ENCODE measurements around the gene NEK6.

NEK6 gene

DNA sequence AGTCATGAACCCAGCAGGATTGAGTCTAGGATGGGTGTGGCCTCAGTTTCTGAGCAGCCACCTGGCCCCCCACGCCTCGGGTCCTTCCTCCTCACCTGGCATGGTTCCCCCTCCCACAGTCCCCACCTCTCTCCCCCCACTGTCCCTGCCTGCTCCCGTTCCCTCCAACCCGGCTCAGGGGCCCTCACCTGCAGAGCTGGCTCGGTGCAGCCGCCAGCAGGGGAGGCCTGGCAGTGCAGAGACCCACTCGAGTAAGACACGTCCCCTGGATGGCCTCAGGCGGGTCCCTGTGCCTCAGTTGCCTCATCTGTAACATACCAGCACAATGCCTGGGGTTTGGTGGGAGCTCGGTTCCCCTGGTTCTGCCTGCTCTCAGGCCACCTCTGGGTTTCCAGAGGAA, 66.2 kb downstream of the NEK6 start:
- H3K9ac ChIP-seq (ENCODE audit: low read length): no peak overlapping the region
- H3K27me3 ChIP-seq (ENCODE audit: control insufficient read depth in 1 of 2, insufficient read depth in 1 of 2, low read length in 2 of 2): no peaks in the 10 kb centered on the region
- no peak overlapping the region for H3K4ac ChIP-seq (ENCODE audit: low read depth in 1 of 2, low read length in 2 of 2)
- no peak overlapping the region for H4K91ac ChIP-seq (ENCODE audit: low read length)
- H4K8ac ChIP-seq (ENCODE audit: low read length): no peak overlapping the region
- DNase-seq: no peak
- H3K4me1 ChIP-seq (ENCODE audit: control insufficient read depth, insufficient read depth, low read depth, low read length): peaks cover 22% of the 10 kb centered on the region
- no peak overlapping the region for H2BK5ac ChIP-seq (ENCODE audit: low read depth, low read length, poor library complexity, severe bottlenecking)
- no peak overlapping the region for H3K18ac ChIP-seq (ENCODE audit: low read depth in 1 of 2, low read length in 2 of 2)
- H3K9me3 ChIP-seq (ENCODE audit: control insufficient read depth, low read length): no peaks in the 10 kb centered on the region
- H3K4me2 ChIP-seq (ENCODE audit: low read length, poor library complexity, severe bottlenecking): no peak overlapping the region
- peaks cover 66% of the 10 kb centered on the region for H3K79me1 ChIP-seq (replicated peaks; ENCODE audit: low read length, poor library complexity, severe bottlenecking)
- H3K23ac ChIP-seq (ENCODE audit: low read length in 2 of 2): no peak overlapping the region
- H2BK12ac ChIP-seq (ENCODE audit: low read length in 2 of 2): no peak overlapping the region
- H3K14ac ChIP-seq (ENCODE audit: low read length in 2 of 2): no peak overlapping the region
- WGBS: 95% methylated on average over 10 of the region's 10 CpGs
- no peak overlapping the region for H3K4me3 ChIP-seq (ENCODE audit: insufficient read depth in 1 of 2, low read depth in 1 of 2, low read length in 2 of 2)
- no peak overlapping the region for H2BK15ac ChIP-seq (ENCODE audit: low read depth, poor library complexity, severe bottlenecking)
- no peak overlapping the region for H3K27ac ChIP-seq (ENCODE audit: low read length, poor library complexity, severe bottlenecking)
- H2AFZ ChIP-seq (ENCODE audit: low read depth, low read length): no peak overlapping the region
- no peak overlapping the region for H2BK120ac ChIP-seq (ENCODE audit: low read depth, low read length)
- peaks cover 91 to 95% of the 10 kb centered on the region in 2 experiments for H3K36me3 ChIP-seq (ENCODE audit: control insufficient read depth in 1 of 2, insufficient read depth in 2 of 2, low read depth in 1 of 2, low read length in 2 of 2)
- no peak overlapping the region for H2AK5ac ChIP-seq (ENCODE audit: low read length, severe bottlenecking)

DNA sequence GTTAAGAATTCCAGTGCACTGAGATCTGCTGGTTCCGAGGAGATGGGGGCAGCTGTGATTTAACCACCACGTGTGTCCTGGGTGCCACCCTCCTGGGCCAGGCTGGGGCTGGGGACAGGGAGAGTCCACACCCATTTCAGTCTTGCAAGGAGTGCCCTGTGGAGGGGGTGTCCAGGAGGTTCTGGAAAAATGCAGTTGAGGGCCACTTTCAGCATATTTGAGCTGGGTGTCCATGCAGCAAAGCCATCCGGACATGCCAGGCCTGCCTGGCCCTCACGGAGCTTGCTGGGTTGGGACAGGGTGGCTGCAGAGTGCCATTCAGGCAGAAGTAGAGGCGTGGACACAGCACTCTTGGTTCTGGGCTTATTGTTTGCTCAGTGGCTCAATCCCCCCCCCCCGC, 68.1 kb downstream of the NEK6 start:
- Histone ChIP-seq H2AK5ac (ENCODE audit: low read length, severe bottlenecking) (no peak overlapping the region), H2AFZ (ENCODE audit: low read depth, low read length) (no peak overlapping the region), H3K36me3 (ENCODE audit: control insufficient read depth in 1 of 2, insufficient read depth in 2 of 2, low read depth in 1 of 2, low read length in 2 of 2) (peaks cover 97 to 98% of the 10 kb centered on the region in 2 experiments), H2BK5ac (ENCODE audit: low read depth, low read length, poor library complexity, severe bottlenecking) (no peak overlapping the region), H3K9ac (ENCODE audit: low read length) (no peak overlapping the region), H3K4me3 (ENCODE audit: insufficient read depth in 1 of 2, low read depth in 1 of 2, low read length in 2 of 2) (no peak overlapping the region), H3K79me1 (replicated peaks; ENCODE audit: low read length, poor library complexity, severe bottlenecking) (peaks cover 70% of the 10 kb centered on the region), H3K4me1 (ENCODE audit: control insufficient read depth, insufficient read depth, low read depth, low read length) (peaks cover 16% of the 10 kb centered on the region), H3K4ac (ENCODE audit: low read depth in 1 of 2, low read length in 2 of 2) (no peak overlapping the region), H4K91ac (ENCODE audit: low read length) (no peak overlapping the region), H3K27me3 (ENCODE audit: control insufficient read depth in 1 of 2, insufficient read depth in 1 of 2, low read length in 2 of 2) (no peaks in the 10 kb centered on the region), H2BK12ac (ENCODE audit: low read length in 2 of 2) (no peak overlapping the region), H3K23ac (ENCODE audit: low read length in 2 of 2) (no peak overlapping the region), H3K27ac (ENCODE audit: low read length, poor library complexity, severe bottlenecking) (no peak overlapping the region), H4K8ac (ENCODE audit: low read length) (no peak overlapping the region), H3K18ac (ENCODE audit: low read depth in 1 of 2, low read length in 2 of 2) (no peak overlapping the region), H3K14ac (ENCODE audit: low read length in 2 of 2) (no peak overlapping the region), H3K4me2 (ENCODE audit: low read length, poor library complexity, severe bottlenecking) (no peak overlapping the region), H2BK15ac (ENCODE audit: low read depth, poor library complexity, severe bottlenecking) (no peak overlapping the region), H3K9me3 (ENCODE audit: control insufficient read depth, low read length) (no peaks in the 10 kb centered on the region), H2BK120ac (ENCODE audit: low read depth, low read length) (no peak overlapping the region)
- 92% methylated on average over 5 of the region's 6 CpGs for WGBS
- DNase-seq: no peak

- Histone ChIP-seq H3K27me3 (ENCODE audit: control insufficient read depth in 1 of 2, insufficient read depth in 1 of 2, low read length in 2 of 2) (no peaks in the 10 kb centered on the region), H3K23ac (ENCODE audit: low read length in 2 of 2) (no peak overlapping the region), H2BK12ac (ENCODE audit: low read length in 2 of 2) (no peak overlapping the region), H3K9ac (ENCODE audit: low read length) (no peak overlapping the region), H3K4me2 (ENCODE audit: low read length, poor library complexity, severe bottlenecking) (no peak overlapping the region), H3K4ac (ENCODE audit: low read depth in 1 of 2, low read length in 2 of 2) (no peak overlapping the region), H2BK15ac (ENCODE audit: low read depth, poor library complexity, severe bottlenecking) (no peak overlapping the region), H2AFZ (ENCODE audit: low read depth, low read length) (no peak overlapping the region), H3K18ac (ENCODE audit: low read depth in 1 of 2, low read length in 2 of 2) (no peak overlapping the region), H3K79me1 (replicated peaks; ENCODE audit: low read length, poor library complexity, severe bottlenecking) (peaks cover 67% of the 10 kb centered on the region), H3K9me3 (ENCODE audit: control insufficient read depth, low read length) (no peaks in the 10 kb centered on the region), H3K36me3 (ENCODE audit: control insufficient read depth in 1 of 2, insufficient read depth in 2 of 2, low read depth in 1 of 2, low read length in 2 of 2) (peaks cover 97% of the 10 kb centered on the region in 2 experiments), H2AK5ac (ENCODE audit: low read length, severe bottlenecking) (no peak overlapping the region), H3K27ac (ENCODE audit: low read length, poor library complexity, severe bottlenecking) (no peak overlapping the region), H2BK5ac (ENCODE audit: low read depth, low read length, poor library complexity, severe bottlenecking) (no peak overlapping the region), H4K91ac (ENCODE audit: low read length) (no peak overlapping the region), H3K4me1 (ENCODE audit: control insufficient read depth, insufficient read depth, low read depth, low read length) (peaks cover 10% of the 10 kb centered on the region), H3K4me3 (ENCODE audit: insufficient read depth in 1 of 2, low read depth in 1 of 2, low read length in 2 of 2) (no peak overlapping the region), H2BK120ac (ENCODE audit: low read depth, low read length) (no peak overlapping the region), H4K8ac (ENCODE audit: low read length) (no peak overlapping the region), H3K14ac (ENCODE audit: low read length in 2 of 2) (no peak overlapping the region)
- 97% methylated on average over 21 of the region's 21 CpGs for WGBS
- DNase-seq: no peak
These were observed 68.6 kb downstream of the NEK6 start for GRCh38 chr9:124326378-124326777.

DNA sequence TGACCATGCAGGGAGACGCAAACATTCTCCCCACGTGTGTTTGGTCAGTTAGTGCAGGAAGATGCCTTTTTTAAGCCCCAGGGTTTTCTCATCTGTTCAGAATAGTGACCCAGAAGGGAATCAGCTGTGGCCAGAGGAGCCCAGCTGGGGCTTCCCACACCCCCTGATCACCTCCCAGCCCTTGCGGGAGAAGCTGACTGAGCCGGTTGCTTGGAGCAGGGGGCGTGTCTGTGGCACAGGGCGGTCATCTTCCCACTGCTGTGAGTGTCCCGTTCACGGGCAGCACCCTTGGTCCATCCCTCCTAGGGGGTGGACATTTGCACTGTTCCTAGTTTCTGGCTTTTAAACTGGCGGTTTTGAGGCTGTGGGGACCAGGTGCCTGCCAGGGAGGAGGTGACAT, 69.7 kb downstream of the NEK6 start:
- H3K14ac ChIP-seq (ENCODE audit: low read length in 2 of 2): no peak overlapping the region
- H2AFZ ChIP-seq (ENCODE audit: low read depth, low read length): no peak overlapping the region
- no peak overlapping the region for H2BK15ac ChIP-seq (ENCODE audit: low read depth, poor library complexity, severe bottlenecking)
- H3K79me1 ChIP-seq (replicated peaks; ENCODE audit: low read length, poor library complexity, severe bottlenecking): peaks cover 68% of the 10 kb centered on the region
- H3K18ac ChIP-seq (ENCODE audit: low read depth in 1 of 2, low read length in 2 of 2): no peak overlapping the region
- H3K4ac ChIP-seq (ENCODE audit: low read depth in 1 of 2, low read length in 2 of 2): no peak overlapping the region
- no peak overlapping the region for H2BK12ac ChIP-seq (ENCODE audit: low read length in 2 of 2)
- no peak overlapping the region for H2AK5ac ChIP-seq (ENCODE audit: low read length, severe bottlenecking)
- H3K9ac ChIP-seq (ENCODE audit: low read length): no peak overlapping the region
- DNase-seq: no peak
- WGBS: 90% methylated on average over 9 of the region's 9 CpGs
- no peak overlapping the region for H3K4me3 ChIP-seq (ENCODE audit: insufficient read depth in 1 of 2, low read depth in 1 of 2, low read length in 2 of 2)
- no peak overlapping the region for H2BK5ac ChIP-seq (ENCODE audit: low read depth, low read length, poor library complexity, severe bottlenecking)
- H3K23ac ChIP-seq (ENCODE audit: low read length in 2 of 2): no peak overlapping the region
- H4K91ac ChIP-seq (ENCODE audit: low read length): no peak overlapping the region
- H3K4me1 ChIP-seq (ENCODE audit: control insufficient read depth, insufficient read depth, low read depth, low read length): peaks cover 6% of the 10 kb centered on the region
- no peaks in the 10 kb centered on the region for H3K27me3 ChIP-seq (ENCODE audit: control insufficient read depth in 1 of 2, insufficient read depth in 1 of 2, low read length in 2 of 2)
- no peak overlapping the region for H3K27ac ChIP-seq (ENCODE audit: low read length, poor library complexity, severe bottlenecking)
- no peak overlapping the region for H2BK120ac ChIP-seq (ENCODE audit: low read depth, low read length)
- H4K8ac ChIP-seq (ENCODE audit: low read length): no peak overlapping the region
- H3K9me3 ChIP-seq (ENCODE audit: control insufficient read depth, low read length): no peaks in the 10 kb centered on the region
- peaks cover 97% of the 10 kb centered on the region in 2 experiments for H3K36me3 ChIP-seq (ENCODE audit: control insufficient read depth in 1 of 2, insufficient read depth in 2 of 2, low read depth in 1 of 2, low read length in 2 of 2)
- H3K4me2 ChIP-seq (ENCODE audit: low read length, poor library complexity, severe bottlenecking): no peak overlapping the region

All from mesenchymal stem cell (in vitro differentiated cells and primary cell).